GM18517 (cell line): ENCODE measurements around the gene GRB14.
"Not testable (repeated sequence)": the region's sequence is repeated elsewhere in the genome, so short reads cannot be mapped to it uniquely, and the experiment has no call there.

Source experiments
- ATAC-seq: cut with Tn5 transposase; IDR thresholded peaks from one replicate; pipeline ENCODE4 v1.9.1; 2021; ENCODE audit warnings: mild to moderate bottlenecking, moderate library complexity; ENCODE audit not compliant: unreplicated experiment

Gene GRB14

GRCh38 chr2:164504253-164504652, 117.0 kb downstream of the GRB14 start:
- no peak for ATAC-seq

DNA sequence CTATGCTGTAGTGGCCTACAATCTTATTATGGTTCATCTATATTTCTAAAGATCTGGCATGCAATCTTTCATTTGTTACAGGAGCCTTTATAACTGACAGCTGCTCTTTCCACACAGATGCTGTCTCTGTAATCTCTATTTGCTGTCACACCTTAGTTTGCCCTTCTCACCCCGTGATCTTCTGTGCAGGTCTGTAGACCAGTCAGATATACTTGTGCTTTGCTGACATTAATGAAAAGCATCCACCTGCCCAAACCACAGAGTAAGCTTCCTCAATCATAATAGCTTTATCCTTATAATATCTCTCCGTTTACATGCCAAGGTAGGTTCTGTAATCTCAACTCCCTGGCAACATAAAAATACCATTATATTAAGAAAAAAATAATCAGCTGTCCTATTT, 122.4 kb downstream of the GRB14 start:
- no peak for ATAC-seq

GRCh38 chr2:164496881-164497280, 124.4 kb downstream of the GRB14 start:
- no peak for ATAC-seq

- no peak for ATAC-seq
These were observed 124.9 kb downstream of the GRB14 start for GRCh38 chr2:164496421-164496820.

- ATAC-seq, result no peak
These were observed 125.6 kb downstream of the GRB14 start for GRCh38 chr2:164495491-164496223.

DNA sequence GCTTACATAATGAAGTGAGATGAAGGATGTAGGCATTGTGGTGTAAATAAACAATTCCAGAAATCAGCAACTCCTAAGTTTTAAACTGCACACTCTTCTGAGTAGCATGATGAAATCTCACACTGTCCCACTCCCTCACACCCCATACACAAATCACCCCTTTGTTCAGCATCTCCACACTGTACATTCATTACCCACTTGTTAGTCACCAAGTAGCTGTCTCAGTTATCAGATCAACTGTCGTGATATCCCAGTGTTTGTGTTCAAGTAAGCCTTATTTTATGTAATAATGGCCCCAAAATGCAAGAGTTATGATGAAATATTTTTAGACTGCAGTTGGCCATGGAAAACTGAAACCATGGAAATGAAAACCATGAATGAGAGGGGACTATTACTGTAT, 135.7 kb downstream of the GRB14 start:
- ATAC-seq, result no peak

DNA sequence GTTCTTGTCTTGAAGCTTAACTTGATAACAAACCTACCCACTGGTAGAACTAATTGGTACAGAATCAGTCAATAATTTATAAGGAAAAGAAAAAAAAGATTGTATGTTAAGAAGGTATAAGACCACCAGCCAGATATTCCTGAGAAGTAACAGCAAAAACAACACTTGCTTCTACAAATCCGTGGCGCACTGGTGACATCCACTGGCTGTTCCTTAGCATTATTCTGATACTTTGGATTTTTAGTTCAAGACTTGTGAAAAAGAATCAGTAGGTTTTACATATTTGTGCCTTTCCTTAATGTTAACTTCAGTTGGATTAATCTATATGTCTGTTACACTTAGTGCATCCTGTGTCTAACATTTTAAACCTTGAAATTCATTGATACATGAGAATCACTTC, 141.8 kb downstream of the GRB14 start:
- ATAC-seq, result no peak

DNA sequence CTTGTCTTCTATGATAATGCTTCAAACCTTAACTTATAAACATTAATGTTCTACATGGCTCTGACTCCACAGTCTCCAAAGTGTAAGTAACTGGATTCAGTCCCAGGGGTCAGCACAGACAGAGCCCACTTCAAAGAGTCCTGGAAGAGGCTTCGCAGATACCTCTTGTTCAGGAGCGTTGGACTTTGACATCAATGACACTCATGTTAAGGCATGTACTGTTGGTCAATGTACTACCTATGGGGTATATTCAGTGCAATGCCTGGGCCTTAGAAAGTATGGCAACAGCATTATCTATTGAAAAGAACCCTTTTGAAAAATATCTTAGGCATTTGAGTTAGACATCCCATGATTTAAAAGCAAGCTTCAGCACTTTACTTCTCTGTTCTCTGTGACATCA, 143.1 kb downstream of the GRB14 start:
- no peak for ATAC-seq

- no peak for ATAC-seq
These were observed 146.4 kb downstream of the GRB14 start for GRCh38 chr2:164474873-164475272.

DNA sequence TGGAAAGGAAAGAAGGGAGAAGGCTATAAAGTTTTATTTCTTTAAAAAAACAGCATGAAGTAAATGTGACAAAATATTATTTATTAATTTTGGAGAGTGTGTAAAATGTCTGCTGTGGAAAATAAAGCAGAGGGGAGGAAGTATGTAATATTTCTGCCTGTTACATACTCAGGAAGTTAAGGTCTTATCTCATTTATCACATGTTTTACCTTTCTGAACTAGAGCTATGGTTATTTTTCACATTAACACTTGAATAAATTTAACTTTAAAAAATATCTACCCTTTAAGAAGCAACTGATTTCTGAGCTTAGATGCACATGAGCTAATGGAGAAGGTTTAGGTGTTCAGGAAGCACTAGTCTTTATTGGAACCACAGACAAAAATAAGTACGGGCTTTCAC, 148.3 kb downstream of the GRB14 start:
- no peak for ATAC-seq

DNA sequence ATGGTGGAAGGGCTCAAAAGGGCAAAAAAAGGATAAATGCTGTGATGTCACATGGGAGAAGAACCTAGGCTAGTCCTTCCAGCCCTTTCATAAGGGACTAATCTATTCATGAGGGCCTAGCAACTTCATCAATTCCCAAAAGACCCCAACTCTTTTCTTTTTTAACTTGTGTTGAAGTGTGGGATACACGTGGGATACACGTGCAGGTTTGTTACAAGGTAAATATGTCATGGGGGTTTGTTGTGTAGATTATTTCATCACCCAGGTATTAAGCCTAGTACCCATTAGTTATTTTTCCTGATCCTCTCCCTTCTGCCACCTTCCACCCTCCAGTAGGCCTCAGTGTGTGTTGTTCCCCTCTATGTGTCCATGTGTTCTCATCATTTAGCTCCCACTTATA, 156.2 kb downstream of the GRB14 start:
- not testable (repeated sequence) for ATAC-seq

DNA sequence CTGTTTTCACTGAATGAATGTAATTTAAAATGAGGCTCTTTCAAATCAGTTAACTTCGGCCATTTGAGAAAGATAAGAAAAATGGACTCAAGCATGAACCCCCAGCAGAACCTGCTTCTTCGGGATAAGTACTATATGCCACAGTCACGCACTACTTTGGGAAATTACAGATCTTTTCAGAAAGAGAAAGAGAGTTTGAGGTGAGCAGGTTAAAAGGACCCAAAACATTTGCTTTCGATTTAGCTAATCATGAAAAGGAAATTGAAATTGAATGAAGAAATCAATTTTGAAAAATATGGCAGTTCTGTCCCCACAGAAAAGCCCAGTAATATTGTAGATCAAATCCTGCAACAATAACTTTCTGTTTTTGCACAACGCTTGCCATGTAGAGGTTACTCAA, 156.9 kb downstream of the GRB14 start:
- no peak for ATAC-seq

DNA sequence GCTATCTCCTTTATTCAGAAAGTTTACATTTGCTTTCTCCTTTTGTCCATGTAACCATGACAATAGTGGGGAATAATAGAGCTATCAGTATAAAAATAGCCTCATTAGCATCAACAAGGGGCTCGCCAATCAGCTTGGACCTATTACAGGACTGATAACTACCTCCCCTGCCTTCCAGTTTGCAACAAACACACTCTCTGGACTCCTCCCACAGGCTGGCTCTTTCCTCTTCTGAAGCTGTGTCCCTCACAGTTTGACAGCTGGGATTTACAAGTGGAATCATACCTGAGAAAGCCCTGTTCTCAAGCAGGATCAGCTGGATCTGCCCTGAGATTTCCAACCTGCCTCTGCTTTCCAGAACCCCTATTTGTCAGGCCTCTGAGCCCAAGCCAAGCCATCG, 162.5 kb downstream of the GRB14 start:
- no peak for ATAC-seq

GRCh38 chr2:164457271-164457670, 164.0 kb downstream of the GRB14 start:
- no peak for ATAC-seq

DNA sequence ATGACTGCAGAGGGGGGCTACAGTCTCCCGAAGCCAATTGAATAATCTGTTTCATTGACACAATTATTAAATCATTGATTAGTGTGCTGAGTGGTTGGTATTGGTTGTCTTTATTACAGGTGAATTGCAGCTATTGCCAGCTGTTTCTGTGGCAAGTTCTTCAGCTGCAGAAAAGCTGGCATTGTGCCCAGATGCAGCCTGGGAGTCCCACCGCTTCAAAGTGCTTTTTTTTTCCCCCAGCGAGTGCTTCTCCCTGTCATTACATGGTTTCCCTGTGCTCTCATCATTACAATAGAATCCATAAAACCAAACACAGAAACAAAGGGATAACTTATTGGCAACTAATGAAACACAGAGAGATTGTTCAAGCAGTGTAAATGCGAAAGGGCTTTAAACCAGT, 164.7 kb downstream of the GRB14 start:
- no peak for ATAC-seq

DNA sequence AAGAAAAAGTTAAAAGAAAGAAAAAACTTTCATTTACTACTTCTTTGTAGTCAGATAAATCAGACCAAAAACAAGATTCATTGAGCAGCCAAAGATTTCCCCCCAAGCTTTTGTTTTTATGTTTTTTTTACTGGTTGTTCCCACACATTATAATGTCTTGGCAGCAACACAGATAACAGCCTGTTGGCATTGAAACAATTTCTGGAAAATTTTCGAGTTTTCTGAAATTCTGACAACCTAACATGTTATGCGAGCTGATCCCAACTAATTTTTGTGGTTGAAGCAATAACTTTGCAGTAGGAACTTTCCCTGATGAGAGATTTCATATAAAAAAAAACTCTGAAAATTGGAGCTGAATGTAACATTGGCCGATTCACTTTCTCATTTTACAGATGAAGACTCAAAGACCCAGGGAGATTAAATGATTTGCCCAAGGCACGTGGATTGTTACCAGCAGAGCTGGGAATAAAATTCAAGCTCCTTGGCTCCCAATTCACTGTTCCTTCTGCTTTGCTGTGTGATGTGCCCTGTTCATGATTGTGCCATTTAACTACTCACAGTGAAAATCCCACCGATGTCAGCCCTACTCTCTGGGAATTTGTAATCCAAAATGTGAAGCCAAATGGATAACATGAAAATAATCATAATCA, 167.5 kb downstream of the GRB14 start:
- ATAC-seq, result no peak

- no peak for ATAC-seq
These were observed 171.0 kb downstream of the GRB14 start for GRCh38 chr2:164450278-164450677.

- no peak for ATAC-seq
These were observed 171.6 kb downstream of the GRB14 start for GRCh38 chr2:164449706-164450105.

DNA sequence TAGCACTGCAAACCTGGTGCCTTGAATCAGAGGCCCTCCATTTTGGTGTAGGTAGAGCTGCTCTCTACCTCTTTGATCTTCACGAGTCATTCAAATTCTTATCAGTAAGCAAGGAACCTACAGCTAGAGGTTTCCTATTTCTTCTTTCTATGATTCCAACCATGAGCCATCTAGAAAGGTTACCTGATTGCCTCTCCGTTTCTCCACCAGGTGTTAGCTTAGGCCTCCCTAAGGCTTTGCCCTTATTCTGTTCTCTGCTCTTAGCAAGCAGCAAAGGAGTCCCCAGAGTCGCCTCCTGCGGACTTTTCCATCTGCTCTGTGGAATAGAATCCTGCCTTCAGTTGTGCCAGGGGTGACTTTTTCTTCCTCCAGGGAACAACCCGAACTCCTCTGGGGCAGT, 173.6 kb downstream of the GRB14 start:
- ATAC-seq, result no peak
